H9 (cell line): ENCODE results near the gene GNL3L. TPM values are rescaled to one million over a fixed set of nuclear protein-coding genes. Genes with fewer than 3 reads are reported as not detected.

ENCODE experiments used
- DNase-seq: peaks from one replicate; pipeline ENCODE4 v3.0.0-alpha.2; 2017
- H2AFZ ChIP-seq: one replicate; pipeline ENCODE4 v1.6.1; 2013; ENCODE audit warnings: mild to moderate bottlenecking, low read length, control low read depth, moderate library complexity
- H2AK5ac ChIP-seq: 2 replicates; pipeline ENCODE4 v1.6.1; 2013; ENCODE audit warnings: low read length, control low read depth, mixed read lengths; ENCODE audit not compliant: insufficient read length
- H2BK120ac ChIP-seq: one replicate; pipeline ENCODE4 v1.6.1; 2013; ENCODE audit warnings: low read depth, mild to moderate bottlenecking, low read length, control low read depth, inconsistent platforms; ENCODE audit not compliant: poor library complexity, severe bottlenecking
- H2BK12ac ChIP-seq: 2 replicates; pipeline ENCODE4 v1.6.1; 2013; ENCODE audit warnings: low read length, control low read depth, mixed read lengths, low read depth; ENCODE audit not compliant: insufficient read length
- H2BK15ac ChIP-seq: 2 replicates; pipeline ENCODE4 v1.6.1; 2013; ENCODE audit warnings: low read depth, low read length, control low read depth
- H2BK20ac ChIP-seq: one replicate; pipeline ENCODE4 v1.6.1; 2013; ENCODE audit warnings: low read depth, mild to moderate bottlenecking, low read length, control low read depth, inconsistent platforms; ENCODE audit not compliant: poor library complexity, severe bottlenecking
- H2BK5ac ChIP-seq: 2 replicates; pipeline ENCODE4 v1.6.1; 2013; ENCODE audit warnings: low read length, control low read depth, mixed read lengths; ENCODE audit not compliant: insufficient read length
- H3K14ac ChIP-seq: 2 replicates; pipeline ENCODE4 v1.6.1; 2013; ENCODE audit warnings: low read length, control low read depth; ENCODE audit not compliant: insufficient read depth
- H3K18ac ChIP-seq: 2 replicates; pipeline ENCODE4 v1.6.1; 2013; ENCODE audit warnings: low read depth, mild to moderate bottlenecking, mixed read lengths, low read length, control low read depth; ENCODE audit not compliant: insufficient read length
- H3K23ac ChIP-seq: 2 replicates; pipeline ENCODE4 v1.6.1; 2013; ENCODE audit warnings: low read length, control low read depth, mixed read lengths, low read depth; ENCODE audit not compliant: insufficient read length
- H3K23me2 ChIP-seq: 2 replicates; pipeline ENCODE4 v1.6.1; 2013; ENCODE audit warnings: low read depth, mild to moderate bottlenecking, mixed read lengths, low read length, control low read depth; ENCODE audit not compliant: insufficient read length, poor library complexity, severe bottlenecking
- H3K27ac ChIP-seq: 2 replicates; pipeline ENCODE4 v1.5.1; 2013; ENCODE audit warnings: low read length, control low read depth, mixed read lengths, low read depth; ENCODE audit not compliant: insufficient read length
- H3K27me3 ChIP-seq: 2 replicates; pipeline ENCODE4 v1.6.1; 2013; ENCODE audit warnings: low read length, control low read depth, inconsistent platforms; ENCODE audit not compliant: insufficient read depth
- H3K4ac ChIP-seq: 2 replicates; pipeline ENCODE4 v1.6.1; 2013; ENCODE audit warnings: low read depth, mild to moderate bottlenecking, control low read depth, inconsistent platforms, low read length, moderate library complexity
- H3K4me1 ChIP-seq: 2 replicates; pipeline ENCODE4 v1.6.1; 2013; ENCODE audit warnings: low read length, control low read depth, inconsistent platforms; ENCODE audit not compliant: insufficient read depth
- H3K4me2 ChIP-seq: 2 replicates; pipeline ENCODE4 v1.6.1; 2013; ENCODE audit warnings: low read length, control low read depth, mixed read lengths; ENCODE audit not compliant: insufficient read length, insufficient read depth
- H3K56ac ChIP-seq: 2 replicates; pipeline ENCODE4 v1.6.1; 2013; ENCODE audit warnings: low read depth, mild to moderate bottlenecking, mixed read lengths, low read length, control low read depth; ENCODE audit not compliant: insufficient read length
- H3K79me1 ChIP-seq: 2 replicates; pipeline ENCODE4 v1.6.1; 2013; ENCODE audit warnings: low read depth, mild to moderate bottlenecking, moderate library complexity, low read length, control low read depth, inconsistent platforms; ENCODE audit not compliant: insufficient read depth, poor library complexity, severe bottlenecking
- H3K79me2 ChIP-seq: 2 replicates; pipeline ENCODE4 v1.6.1; 2013; ENCODE audit warnings: low read length, control low read depth, inconsistent platforms; ENCODE audit not compliant: insufficient read depth
- H3K9ac ChIP-seq: 2 replicates; pipeline ENCODE4 v1.6.1; 2013; ENCODE audit warnings: low read length, control low read depth, mixed read lengths; ENCODE audit not compliant: insufficient read length; ENCODE audit errors: extremely low read depth
- H3K9me3 ChIP-seq: one replicate; pipeline ENCODE4 v1.6.1; 2013; ENCODE audit warnings: low read depth, low read length, inconsistent platforms; ENCODE audit not compliant: control insufficient read depth
- H3T11ph ChIP-seq: one replicate; pipeline ENCODE4 v1.6.1; 2013; ENCODE audit warnings: mild to moderate bottlenecking, low read length, control low read depth, inconsistent platforms
- H4K20me1 ChIP-seq: one replicate; pipeline ENCODE4 v1.6.1; 2013; ENCODE audit not compliant: control insufficient read depth, insufficient read length, insufficient read depth
- H4K5ac ChIP-seq: 2 replicates; pipeline ENCODE4 v1.6.1; 2013; ENCODE audit warnings: low read depth, mild to moderate bottlenecking, mixed read lengths, low read length, control low read depth; ENCODE audit not compliant: insufficient read length
- H4K8ac ChIP-seq: replicated peaks from 2 replicates; pipeline ENCODE4 v1.6.1; 2013; ENCODE audit warnings: low read length, control low read depth, mixed read lengths, low read depth; ENCODE audit not compliant: insufficient read length
- H4K91ac ChIP-seq: 2 replicates; pipeline ENCODE4 v1.6.1; 2013; ENCODE audit warnings: low read depth, mild to moderate bottlenecking, moderate library complexity, mixed read lengths, low read length, control low read depth; ENCODE audit not compliant: insufficient read length
- H3K27ac Mint-ChIP-seq, 3 experiments: 2 replicates in 2 of 3; 3 replicates in 1 of 3; pipeline ENCODE4 v1.8.0; 2020 to 2021; ENCODE audit warnings: mixed read lengths in 3 of 3, mild to moderate bottlenecking in 1 of 3, moderate library complexity in 1 of 3
- H3K27me3 Mint-ChIP-seq: 2 replicates; pipeline ENCODE4 v1.8.0; 2021; ENCODE audit warnings: low read depth, mild to moderate bottlenecking, moderate library complexity, mixed read lengths
- H3K36me3 Mint-ChIP-seq, 3 experiments: 2 replicates in 2 of 3; 3 replicates in 1 of 3; pipeline ENCODE4 v1.8.0; 2020 to 2021; ENCODE audit warnings: low read depth in 3 of 3, mixed read lengths in 3 of 3; ENCODE audit not compliant: insufficient read depth in 1 of 3
- H3K4me1 Mint-ChIP-seq, 2 experiments: 2 replicates each; pipeline ENCODE4 v1.8.0; 2020; ENCODE audit warnings: mixed read lengths in 2 of 2
- H3K4me3 Mint-ChIP-seq, 2 experiments: 2 replicates in 1 of 2; 3 replicates in 1 of 2; pipeline ENCODE4 v1.8.0; 2020 to 2021; ENCODE audit warnings: mild to moderate bottlenecking in 2 of 2, mixed read lengths in 2 of 2, moderate library complexity in 1 of 2
- H3K9me3 Mint-ChIP-seq, 2 experiments: 2 replicates in 1 of 2; 3 replicates in 1 of 2; pipeline ENCODE4 v1.8.0; 2020; ENCODE audit warnings: mild to moderate bottlenecking in 2 of 2, mixed read lengths in 2 of 2, moderate library complexity in 1 of 2
- WGBS: extraction: QIAGEN DNeasy Blood & Tissue Kit; methylation state at CpG from one replicate; pipeline ENCODE4 v1.1.7; 2013; ENCODE audit warnings: missing lambda C conversion rate, low lambda C conversion rate, mixed read lengths; ENCODE audit not compliant: insufficient read length; ENCODE audit errors: extremely low coverage; 5-methylcytosine and 5-hydroxymethylcytosine counted together
- total RNA-seq: library from RNA; stranded (reverse); gene quantifications from 2 replicates; pipeline ENCODE4 v1.2.1, GENCODE V29; 2021
- TF ChIP-seq, protein P1 (sequence below): fragments of 200-600 bp; sonication (generic); conservative IDR thresholded peaks from 3 replicates; pipeline ENCODE4 v1.8.0; 2021; ENCODE audit warnings: antibody characterized with exemption, mild to moderate bottlenecking

Gene GNL3L
- total RNA-seq, 1 experiment from 2014 or later = 69.2 TPM

DNA sequence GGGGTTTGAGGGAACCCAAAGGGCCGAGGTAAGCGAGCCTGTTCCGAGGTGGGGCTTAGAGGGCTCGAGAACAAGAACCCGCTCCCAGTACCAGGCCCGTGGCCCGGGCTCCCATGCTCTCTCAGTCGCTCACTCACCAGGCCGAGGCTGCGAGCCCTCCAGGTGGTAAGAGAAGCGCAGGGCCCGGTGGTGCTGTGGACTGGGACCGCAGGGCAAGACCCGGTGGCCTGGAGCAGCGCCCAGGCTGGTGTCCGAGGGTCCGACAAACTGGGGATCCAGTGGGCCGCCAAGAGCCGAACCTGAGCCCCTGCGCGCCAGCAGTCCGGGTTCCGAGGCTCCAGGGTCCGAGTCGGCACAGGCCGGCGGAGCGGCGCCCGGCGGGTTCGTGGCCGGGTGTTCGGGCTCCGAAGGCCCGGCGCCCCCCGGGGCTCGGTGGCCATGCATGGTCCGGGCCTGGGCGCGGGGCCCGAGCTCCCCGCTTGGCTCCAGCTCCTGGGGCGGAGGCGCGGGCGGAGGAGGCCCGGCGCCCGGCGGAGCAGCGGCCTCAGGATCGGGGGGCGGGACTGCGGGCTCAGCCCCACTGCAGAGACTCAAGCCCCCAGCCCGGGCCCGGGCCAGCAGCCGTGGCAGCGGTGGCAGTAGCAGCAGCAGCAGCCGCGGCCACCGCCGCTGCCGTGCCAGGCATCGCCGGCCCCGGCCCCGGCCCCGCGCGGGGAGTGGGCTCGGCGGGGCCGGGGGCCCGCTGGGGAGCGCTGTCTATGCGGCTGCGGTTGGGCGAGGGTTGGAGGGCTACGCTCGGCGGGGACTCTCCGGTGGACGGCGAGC, 34.8 kb upstream of the GNL3L start:
- Histone ChIP-seq H3T11ph (no peak overlapping the region), H2AK5ac (no peak overlapping the region), H3K4ac (no peak overlapping the region), H3K14ac (no peak overlapping the region), H2BK20ac (no peak overlapping the region), H4K8ac (no peak overlapping the region), H3K9me3 (no peaks in the 10 kb centered on the region), H3K9ac (peak overlapping the region; percentile 6), H3K27me3 (no peaks in the 10 kb centered on the region), H2BK12ac (no peak overlapping the region), H2BK15ac (no peak overlapping the region), H3K23me2 (no peaks in the 10 kb centered on the region), H3K27ac (no peak overlapping the region), H4K5ac (no peak overlapping the region), H3K56ac (no peak overlapping the region), H3K79me2 (peaks cover 4% of the 10 kb centered on the region; the same call in 1 of the 2 replicates), H3K4me2 (peak overlapping the region; percentile 53), H3K4me1 (peaks cover 1% of the 10 kb centered on the region), H2AFZ (no peak overlapping the region), H2BK120ac (no peak overlapping the region), H4K91ac (no peak overlapping the region), H3K18ac (no peak overlapping the region), H2BK5ac (no peak overlapping the region), H4K20me1 (no peaks in the 10 kb centered on the region), H3K23ac (no peak overlapping the region), H3K79me1 (peaks cover 5% of the 10 kb centered on the region)
- Mint-ChIP-seq H3K4me3 (peak overlapping the region; percentile 82 to 89), H3K4me1 (peaks cover 24 to 38% of the 10 kb centered on the region in 2 experiments), H3K27me3 (peaks cover 4% of the 10 kb centered on the region), H3K9me3 (peaks cover 70 to 71% of the 10 kb centered on the region in 2 experiments), H3K27ac (no peak overlapping the region), H3K36me3 (peaks cover 15 to 21% (median 15%) of the 10 kb centered on the region in 3 experiments)
- no CpG with 5 or more reads among the region's 86 CpGs for WGBS
- no peak for DNase-seq
- TF ChIP-seq, protein P1, sequence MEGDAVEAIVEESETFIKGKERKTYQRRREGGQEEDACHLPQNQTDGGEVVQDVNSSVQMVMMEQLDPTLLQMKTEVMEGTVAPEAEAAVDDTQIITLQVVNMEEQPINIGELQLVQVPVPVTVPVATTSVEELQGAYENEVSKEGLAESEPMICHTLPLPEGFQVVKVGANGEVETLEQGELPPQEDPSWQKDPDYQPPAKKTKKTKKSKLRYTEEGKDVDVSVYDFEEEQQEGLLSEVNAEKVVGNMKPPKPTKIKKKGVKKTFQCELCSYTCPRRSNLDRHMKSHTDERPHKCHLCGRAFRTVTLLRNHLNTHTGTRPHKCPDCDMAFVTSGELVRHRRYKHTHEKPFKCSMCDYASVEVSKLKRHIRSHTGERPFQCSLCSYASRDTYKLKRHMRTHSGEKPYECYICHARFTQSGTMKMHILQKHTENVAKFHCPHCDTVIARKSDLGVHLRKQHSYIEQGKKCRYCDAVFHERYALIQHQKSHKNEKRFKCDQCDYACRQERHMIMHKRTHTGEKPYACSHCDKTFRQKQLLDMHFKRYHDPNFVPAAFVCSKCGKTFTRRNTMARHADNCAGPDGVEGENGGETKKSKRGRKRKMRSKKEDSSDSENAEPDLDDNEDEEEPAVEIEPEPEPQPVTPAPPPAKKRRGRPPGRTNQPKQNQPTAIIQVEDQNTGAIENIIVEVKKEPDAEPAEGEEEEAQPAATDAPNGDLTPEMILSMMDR = no peak
